AG04450 (cell line): ENCODE data around the gene SLC12A9. TPM values are rescaled to one million over a fixed set of nuclear protein-coding genes. Genes with fewer than 3 reads are reported as not detected.
A peak's percentile ranks its signal among the peaks of the same experiment; 100 is the strongest.

Source experiments
- CTCF ChIA-PET: fragments of 300-600, 350-600 bp; formaldehyde crosslinking; extraction: SDS; loops from one replicate; lab custom pipeline; 2022; ENCODE audit warnings: antibody characterized with exemption, inconsistent platforms; lab: Charles Lee
- POLR2A ChIA-PET: fragments of 350-600 bp; formaldehyde crosslinking; extraction: SDS; loops from one replicate; lab custom pipeline; 2021; ENCODE audit warnings: antibody characterized with exemption, inconsistent platforms; lab: Yijun Ruan, JAX
- DNase-seq: peaks from one replicate; pipeline ENCODE4 v3.0.0-alpha.2; 2011; ENCODE audit warnings: low read depth, low spot score
- H3K27ac ChIP-seq: one replicate; pipeline ENCODE4 v1.5.1; 2012; ENCODE audit warnings: low read depth, low read length, control low read depth
- H3K27me3 ChIP-seq: one replicate; pipeline ENCODE4 v1.6.0; 2012; ENCODE audit warnings: low read length; ENCODE audit not compliant: control insufficient read depth, insufficient read depth
- H3K4me3 ChIP-seq: 2 replicates; pipeline ENCODE4 v1.5.1; 2011; ENCODE audit warnings: mild to moderate bottlenecking, low read depth, low read length, control low read depth
- H3K9me3 ChIP-seq: 2 replicates; pipeline ENCODE4 v1.5.1; 2012; ENCODE audit warnings: low read length; ENCODE audit not compliant: control insufficient read depth, insufficient read depth
- CTCF ChIP-seq: IDR thresholded peaks from 2 replicates; pipeline ENCODE4 v1.5.1; 2011; ENCODE audit warnings: low read depth, low read length, control low read depth, inconsistent platforms
- polyA plus RNA-seq: library from polyadenylated mRNA; depleted of rRNA; stranded (reverse); fragments of >200 nt; gene quantifications from 2 replicates; pipeline ENCODE4 v1.2.3, GENCODE V29; 2011

SLC12A9 gene
- polyA plus RNA-seq, 1 experiment: 10.8 TPM

DNA sequence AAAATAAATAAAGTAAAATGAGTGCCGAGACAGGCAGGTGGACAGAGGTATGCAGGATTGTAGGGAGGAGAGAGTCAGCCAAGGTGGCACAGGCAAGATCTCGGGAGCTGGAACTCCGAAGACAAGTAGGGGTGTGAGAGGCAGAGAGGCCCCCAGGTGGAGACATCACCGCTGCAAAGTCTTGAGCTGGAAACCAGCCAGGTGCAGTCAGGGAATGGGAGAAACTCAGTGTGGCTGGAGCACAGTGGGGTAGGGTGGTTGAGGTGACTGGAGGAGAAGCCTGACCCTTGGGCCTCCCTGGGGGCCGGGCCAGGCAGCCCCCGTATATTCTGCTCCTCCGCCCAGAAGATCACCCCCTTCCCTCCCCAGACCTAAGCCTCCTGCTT, 29.4 kb upstream of the SLC12A9 start:
- Histone ChIP-seq H3K27ac (no peak overlapping the region), H3K27me3 (no peaks in the 10 kb centered on the region), H3K9me3 (no peaks in the 10 kb centered on the region), H3K4me3 (no peak overlapping the region)
- POLR2A ChIA-PET: no interaction called here
- no peak for TF ChIP-seq CTCF
- no peak for DNase-seq
- CTCF ChIA-PET: no interaction called here

DNA sequence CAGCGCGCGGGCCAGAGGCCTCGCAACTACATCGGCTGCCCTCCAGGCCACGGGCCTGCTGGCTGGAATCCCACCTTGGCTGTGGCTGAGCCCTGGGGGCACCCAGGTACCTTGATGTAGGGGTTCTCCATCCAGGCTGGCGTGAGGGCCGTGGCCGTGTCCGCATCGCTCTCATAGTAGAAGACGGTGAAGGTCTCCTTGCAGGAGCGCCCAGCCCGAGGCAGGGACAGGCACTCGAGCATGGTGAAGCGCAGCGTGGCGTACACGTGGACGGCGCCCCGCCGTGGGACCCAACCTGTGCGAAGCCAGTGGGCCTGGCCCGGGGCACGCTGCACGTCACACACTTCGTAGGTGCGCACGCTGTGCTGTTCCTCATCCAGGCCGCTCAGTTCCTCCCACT, 29.0 kb upstream of the SLC12A9 start:
- TF ChIP-seq CTCF: no peak
- ChIA-PET CTCF (no interaction called here), POLR2A (no interaction called here)
- Histone ChIP-seq H3K27ac (no peak overlapping the region), H3K27me3 (no peaks in the 10 kb centered on the region), H3K4me3 (no peak overlapping the region), H3K9me3 (no peaks in the 10 kb centered on the region)
- DNase-seq: no peak

DNA sequence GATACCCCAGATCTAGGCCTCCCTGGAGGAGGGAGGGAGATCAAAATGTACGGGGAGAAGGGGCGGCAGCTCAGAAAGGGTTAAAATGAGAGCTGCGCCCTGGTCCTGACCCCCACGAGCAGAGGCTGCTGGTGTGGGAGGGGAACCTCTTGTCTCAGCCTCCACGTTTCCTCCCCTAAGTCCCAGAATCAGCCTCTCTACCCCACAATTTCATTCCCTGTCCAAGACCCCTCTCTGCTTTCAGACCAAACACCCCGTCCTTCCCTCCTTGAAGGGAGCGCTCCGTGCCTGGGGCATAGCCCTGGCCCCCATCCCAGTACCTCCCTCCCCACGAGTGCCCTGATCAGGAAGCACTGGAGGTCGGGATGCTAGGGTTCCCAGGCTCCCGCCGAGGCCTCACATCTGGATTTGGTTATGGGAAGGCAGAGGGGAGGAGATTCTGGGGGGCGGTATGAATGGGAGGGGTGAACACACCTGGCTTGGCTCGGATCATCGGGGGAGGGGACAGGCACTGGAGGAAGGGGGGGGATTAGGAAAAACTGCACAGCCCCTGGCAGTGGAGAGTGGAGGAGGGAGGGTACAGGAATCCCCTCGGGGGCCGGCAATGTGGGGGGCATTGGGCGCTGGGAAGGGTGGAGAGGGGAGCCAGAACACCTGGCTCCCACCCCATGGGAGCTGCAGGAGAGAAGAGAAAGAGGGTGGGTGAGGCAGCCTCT, 27.9 kb upstream of the SLC12A9 start:
- no peak for TF ChIP-seq CTCF
- Histone ChIP-seq H3K9me3 (no peaks in the 10 kb centered on the region), H3K4me3 (peak overlapping the region; percentile 78), H3K27me3 (no peaks in the 10 kb centered on the region), H3K27ac (no peak overlapping the region)
- ChIA-PET CTCF (no interaction called here), POLR2A (no interaction called here)
- DNase-seq: no peak

DNA sequence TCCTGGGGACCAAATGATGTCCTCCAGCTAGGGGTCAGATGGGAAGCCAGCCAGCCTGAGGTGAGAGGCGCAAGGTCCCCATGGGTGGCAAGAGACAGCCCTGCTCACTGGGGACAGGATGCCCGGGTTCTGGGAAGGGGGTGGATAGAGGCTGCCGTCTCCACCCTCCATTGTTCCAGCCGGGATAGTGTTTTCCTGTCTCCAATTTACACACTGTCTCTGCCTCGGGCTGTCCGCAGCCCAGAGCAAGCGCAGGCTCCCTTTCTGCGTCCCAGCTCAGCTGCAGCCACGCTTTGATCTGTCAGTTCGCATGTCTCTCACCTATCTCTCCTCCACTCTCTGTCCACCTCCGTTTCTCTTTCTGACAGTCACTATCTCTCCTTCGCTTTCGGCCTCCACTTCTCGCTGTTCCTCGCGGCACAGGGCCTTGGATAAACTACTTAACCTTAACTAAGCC, 27.3 kb upstream of the SLC12A9 start:
- no peaks in the 10 kb centered on the region for H3K9me3 ChIP-seq
- CTCF ChIA-PET: interaction anchor here (0.8 to 1.0 kb wide), 2 partner anchors 24 to 120 kb away, joined by 3 to 8 read pairs; partner anchors contain the start of gene POP7
- peak overlapping the region; percentile 78 for H3K4me3 ChIP-seq
- no peak for DNase-seq
- TF ChIP-seq CTCF: no peak
- no peaks in the 10 kb centered on the region for H3K27me3 ChIP-seq
- POLR2A ChIA-PET: no interaction called here
- H3K27ac ChIP-seq: no peak overlapping the region

- Histone ChIP-seq H3K9me3 (no peaks in the 10 kb centered on the region), H3K27me3 (no peaks in the 10 kb centered on the region), H3K4me3 (peak overlapping the region; percentile 78), H3K27ac (no peak overlapping the region)
- CTCF ChIA-PET: interaction anchor here (0.8 to 1.0 kb wide), 2 partner anchors 25 to 121 kb away, joined by 3 to 8 read pairs; partner anchors contain the start of gene POP7
- no peak for DNase-seq
- peak; percentile 49 for TF ChIP-seq CTCF
- POLR2A ChIA-PET: no interaction called here
Measured at GRCh38 chr7:100825751-100826513, 26.6 kb upstream of the SLC12A9 start.
